A549 (cell line): ENCODE measurements around the gene CNTF. TPM values are rescaled to one million over a fixed set of nuclear protein-coding genes. Genes with fewer than 3 reads are reported as not detected.

Source experiments
- ATAC-seq, 2 experiments: fragments of 200-7000 bp in 1 of 2; fragments of >200 bp in 1 of 2; cut with Nextera tagmentation in 1 of 2; cut with Tn5 transposase in 1 of 2; 3 replicates each; pipeline versions ENCODE4 v1.8.0 to v1.9.1; 2018 to 2020; ENCODE audit warnings: mild to moderate bottlenecking in 1 of 2, moderate library complexity in 1 of 2
- CTCF ChIA-PET: fragments of 300-600 bp; sonication (Branson Sonifier 250); formaldehyde crosslinking; extraction: SDS; loops from one replicate; lab custom pipeline; 2021; ENCODE audit warnings: antibody characterized with exemption, inconsistent platforms; lab: Yijun Ruan, JAX
- POLR2A ChIA-PET: fragments of 350-600 bp; formaldehyde crosslinking; extraction: SDS; loops from one replicate; lab custom pipeline; 2021; ENCODE audit warnings: antibody characterized with exemption, inconsistent platforms; lab: Yijun Ruan, JAX
- DNase-seq, 2 experiments: peaks; one replicate each; pipeline versions ENCODE4 v3.0.0 to v3.0.0-alpha.2; 2011 to 2016; ENCODE audit warnings: low read depth in 1 of 2, low spot score in 1 of 2
- FAIRE-seq: peaks from 2 replicates; lab custom pipeline; 2011; peaks lifted over from hg19 to GRCh38; lab: Jason Lieb, UNC
- H3K27ac ChIP-seq, 2 experiments: fragments of >200 bp; sonication (Bioruptor Twin); formaldehyde crosslinking; 3 replicates each; pipeline ENCODE4 v1.5.1; 2016 to 2017
- H3K4me1 ChIP-seq: fragments of >200 bp; sonication (Bioruptor Twin); formaldehyde crosslinking; 3 replicates; pipeline ENCODE4 v1.6.1; 2016
- H3K4me2 ChIP-seq: fragments of >200 bp; sonication (Bioruptor Twin); formaldehyde crosslinking; 3 replicates; pipeline ENCODE4 v1.6.1; 2016
- H3K4me3 ChIP-seq: fragments of >200 bp; sonication (Bioruptor Twin); formaldehyde crosslinking; 3 replicates; pipeline ENCODE4 v1.5.1; 2016
- H3K9me3 ChIP-seq: fragments of >200 bp; sonication (Bioruptor Twin); formaldehyde crosslinking; 3 replicates; pipeline ENCODE4 v1.6.1; 2016
- CBX8 ChIP-seq: fragments of 200-600 bp; sonication (generic); IDR thresholded peaks from 2 replicates; pipeline ENCODE4 v1.6.1; 2016
- CEBPB ChIP-seq, 2 experiments: fragments of >200 bp in 1 of 2; sonication (Bioruptor Twin) in 1 of 2; formaldehyde crosslinking in 1 of 2; IDR thresholded peaks; 2 replicates each; pipeline ENCODE4 v1.6.1; 2012 to 2016
- CHD2 ChIP-seq: fragments of 150-350 bp; IDR thresholded peaks from 2 replicates; pipeline ENCODE4 v1.6.1; 2014; ENCODE audit warnings: low read length; ENCODE audit not compliant: partially characterized antibody
- EP300 ChIP-seq, 2 experiments: fragments of >200 bp; sonication (Bioruptor Twin); formaldehyde crosslinking; IDR thresholded peaks; 2 replicates in 1 of 2; 3 replicates in 1 of 2; pipeline ENCODE4 v1.6.1; 2016 to 2017
- ESRRA ChIP-seq: fragments of 150-350 bp; IDR thresholded peaks from 2 replicates; pipeline ENCODE4 v1.6.1; 2014; ENCODE audit warnings: mild to moderate bottlenecking, low read length, borderline replicate concordance
- FOSL2 ChIP-seq, 2 experiments: fragments of 450-650 bp in 1 of 2; fragments of >200 bp in 1 of 2; sonication (Bioruptor Twin) in 1 of 2; formaldehyde crosslinking; IDR thresholded peaks; 2 replicates each; pipeline versions ENCODE4 v1.5.0 to v1.6.1; 2016 to 2020; ENCODE audit warnings: mild to moderate bottlenecking in 1 of 2, moderate library complexity in 1 of 2
- GATA3 ChIP-seq: IDR thresholded peaks from 2 replicates; pipeline ENCODE4 v1.6.1; 2012; ENCODE audit warnings: borderline replicate concordance
- HOXA7 ChIP-seq: fragments of 250-450 bp; sonication (Bioruptor Pico); IDR thresholded peaks from 2 replicates; pipeline ENCODE4 v1.5.0; 2020; ENCODE audit warnings: mild to moderate bottlenecking, moderate library complexity
- JUN ChIP-seq, 2 experiments: fragments of >200 bp; sonication (Bioruptor Twin); formaldehyde crosslinking; IDR thresholded peaks; 2 replicates in 1 of 2; 3 replicates in 1 of 2; pipeline ENCODE4 v1.6.1; 2016 to 2017
- KDM1A ChIP-seq: fragments of 200-600 bp; sonication (generic); IDR thresholded peaks from 2 replicates; pipeline ENCODE4 v1.6.1; 2016; ENCODE audit warnings: low read depth, mild to moderate bottlenecking
- MAFK ChIP-seq: fragments of 450-650 bp; IDR thresholded peaks from 2 replicates; pipeline ENCODE4 v1.6.1; 2014; ENCODE audit not compliant: partially characterized antibody
- MYC ChIP-seq: IDR thresholded peaks from 2 replicates; pipeline ENCODE4 v1.6.1; 2012; ENCODE audit warnings: mild to moderate bottlenecking, inconsistent platforms, low read length, improper control_type of control experiment, borderline replicate concordance
- NPAS2 ChIP-seq: fragments of 250-450 bp; sonication (Bioruptor Pico); IDR thresholded peaks from 2 replicates; pipeline ENCODE4 v1.8.0; 2022; ENCODE audit warnings: mild to moderate bottlenecking, moderate library complexity, borderline replicate concordance
- POLR2AphosphoS2 ChIP-seq: conservative IDR thresholded peaks from 2 replicates; pipeline ENCODE4 v1.6.1; 2012; ENCODE audit warnings: low read length, improper control_type of control experiment, inconsistent platforms
- RAD21 ChIP-seq, 2 experiments: fragments of >200 bp in 1 of 2; sonication (Bioruptor Twin) in 1 of 2; formaldehyde crosslinking in 1 of 2; IDR thresholded peaks in 1 of 2; conservative IDR thresholded peaks in 1 of 2; 2 replicates in 1 of 2; 3 replicates in 1 of 2; pipeline ENCODE4 v1.6.1; 2012 to 2018; ENCODE audit warnings: inconsistent platforms in 1 of 2
- RARB ChIP-seq: fragments of 250-450 bp; sonication (Bioruptor Pico); IDR thresholded peaks from 2 replicates; pipeline ENCODE4 v1.8.0; 2021; ENCODE audit warnings: mild to moderate bottlenecking, moderate library complexity
- RFX5 ChIP-seq: fragments of 450-650 bp; IDR thresholded peaks from 2 replicates; pipeline ENCODE4 v1.7.1; 2014; ENCODE audit warnings: antibody characterized with exemption, mild to moderate bottlenecking, moderate library complexity
- RNF2 ChIP-seq: fragments of 200-600 bp; sonication (generic); IDR thresholded peaks from 2 replicates; pipeline ENCODE4 v1.6.1; 2016; ENCODE audit warnings: low read depth, mild to moderate bottlenecking, antibody characterized with exemption, moderate library complexity, borderline replicate concordance
- SREBF2 ChIP-seq: fragments of 450-650 bp; IDR thresholded peaks from 2 replicates; pipeline ENCODE4 v1.6.1; 2014; ENCODE audit warnings: mild to moderate bottlenecking, moderate library complexity
- TP53 ChIP-seq: fragments of 250-450 bp; sonication (Bioruptor Pico); IDR thresholded peaks from 2 replicates; pipeline ENCODE4 v1.5.0; 2021; ENCODE audit warnings: mild to moderate bottlenecking, moderate library complexity
- ZFP36 ChIP-seq: fragments of 450-650 bp; IDR thresholded peaks from 2 replicates; pipeline ENCODE4 v1.6.1; 2014; ENCODE audit warnings: borderline replicate concordance; ENCODE audit not compliant: partially characterized antibody
- ZNF302 ChIP-seq: fragments of 250-450 bp; sonication (Bioruptor Pico); IDR thresholded peaks from 2 replicates; pipeline ENCODE4 v1.9.0; 2021; ENCODE audit warnings: inconsistent platforms, mild to moderate bottlenecking, moderate library complexity
- ZSCAN20 ChIP-seq: fragments of 250-450 bp; sonication (Bioruptor Pico); IDR thresholded peaks from 2 replicates; pipeline ENCODE4 v1.8.0; 2022; ENCODE audit warnings: mild to moderate bottlenecking, moderate library complexity
- WGBS: methylation state at CpG from one replicate; pipeline ENCODE4 v1.1.6; 2017; ENCODE audit errors: missing lambda C conversion rate; 5-methylcytosine and 5-hydroxymethylcytosine counted together
- polyA plus RNA-seq, 4 experiments: library from polyadenylated mRNA; depleted of rRNA in 3 of 4; stranded (reverse); fragments of >200 nt; fragmentation: RNase III in 1 of 4; extraction: RNeasy Plus Mini Kit Qiagen cat#74134 plus additional on column Dnase treatment in 1 of 4; gene quantifications; 2 replicates in 3 of 4; 3 replicates in 1 of 4; pipeline ENCODE4 v1.2.3, GENCODE V29; 2011 to 2017
- TF ChIP-seq, protein P1 (sequence below): fragments of >200 bp; sonication (Bioruptor Twin); formaldehyde crosslinking; IDR thresholded peaks from 3 replicates; pipeline ENCODE4 v1.5.1; 2016
- TF ChIP-seq, protein P2 (sequence below): fragments of >200 bp; sonication (Bioruptor Twin); formaldehyde crosslinking; IDR thresholded peaks from 3 replicates; pipeline ENCODE4 v1.6.1; 2016
- TF ChIP-seq, protein P3 (sequence below): IDR thresholded peaks from 2 replicates; pipeline ENCODE4 v1.6.1; 2012; ENCODE audit warnings: low read depth, borderline replicate concordance

CNTF gene
- polyA plus RNA-seq, 2 of the 4 experiments (the other 2 are of a cell fraction): 1.3 TPM

DNA sequence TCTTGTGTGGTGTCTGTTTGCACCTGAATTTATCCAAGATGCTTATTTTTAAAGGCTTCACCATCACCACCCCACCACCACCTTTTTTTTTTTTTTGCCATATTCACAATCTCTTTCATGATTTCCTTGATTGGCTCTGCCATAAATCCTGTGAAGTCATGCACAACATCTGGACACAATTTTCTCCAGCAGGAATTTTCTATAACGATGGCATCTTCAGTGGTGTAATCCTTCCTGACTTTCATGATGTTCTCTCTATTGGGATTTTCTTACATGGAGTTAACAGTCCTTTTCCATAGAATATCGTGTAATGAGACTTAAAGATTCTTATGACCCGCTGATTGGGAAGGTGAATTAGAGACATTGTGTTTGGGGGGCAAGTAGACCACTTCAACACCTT is 25.8 kb upstream of the CNTF start:
- Histone ChIP-seq H3K4me2 (no peak overlapping the region), H3K27ac (no peak overlapping the region), H3K4me3 (no peak overlapping the region), H3K9me3 (no peaks in the 10 kb centered on the region), H3K4me1 (peaks cover 13% of the 10 kb centered on the region; the same call in 2 of the 3 replicates)
- FAIRE-seq (no peak), ATAC-seq (no peak), DNase-seq (no peak)
- ChIA-PET CTCF (no interaction called here), POLR2A (no interaction called here)
- TF ChIP-seq ZFP36 (no peak), RNF2 (no peak), RAD21 (conservative IDR thresholded peaks at IDR 0.05 in 1 of 2, IDR thresholded peaks at IDR 0.05 in 1 of 2) (no peak), HOXA7 (CRISPR knock-in tag) (no peak), CBX8 (no peak), RFX5 (no peak), NPAS2 (CRISPR knock-in tag) (no peak), ZSCAN20 (CRISPR knock-in tag) (no peak), ZNF302 (CRISPR knock-in tag) (no peak)
- 95% methylated on average over 3 of the region's 3 CpGs for WGBS

DNA sequence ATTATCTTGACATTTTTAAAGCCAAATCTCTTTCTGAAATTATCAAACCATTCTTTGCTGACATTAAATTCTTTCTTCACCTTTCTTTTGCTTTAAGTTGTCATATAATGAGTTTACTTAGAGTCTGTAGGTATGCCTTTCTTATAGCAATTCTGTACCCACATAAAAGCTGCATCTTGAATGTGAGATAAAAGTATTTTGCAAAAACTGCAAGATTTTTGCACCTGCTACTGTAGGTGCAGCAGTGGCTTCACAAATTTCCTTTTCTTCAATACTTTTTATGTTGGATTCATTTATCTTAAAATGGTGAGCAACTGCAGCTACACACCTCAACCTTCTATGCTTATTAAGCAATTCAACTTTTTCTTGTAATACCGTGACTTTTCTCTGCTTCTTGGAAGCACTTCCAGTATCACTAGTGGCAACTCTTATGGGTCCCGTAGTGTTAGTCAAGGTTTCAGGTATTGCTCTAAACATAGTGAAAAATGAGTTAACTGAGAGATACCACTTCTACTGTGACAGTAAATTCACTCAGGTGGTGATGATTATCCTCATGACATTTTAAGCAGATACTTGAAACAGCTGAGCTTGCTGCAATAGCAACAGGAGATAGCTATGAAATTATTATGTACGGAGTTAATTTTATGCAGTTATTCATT is 24.9 kb upstream of the CNTF start:
- POLR2A ChIA-PET: no interaction called here
- TF ChIP-seq, protein P1, sequence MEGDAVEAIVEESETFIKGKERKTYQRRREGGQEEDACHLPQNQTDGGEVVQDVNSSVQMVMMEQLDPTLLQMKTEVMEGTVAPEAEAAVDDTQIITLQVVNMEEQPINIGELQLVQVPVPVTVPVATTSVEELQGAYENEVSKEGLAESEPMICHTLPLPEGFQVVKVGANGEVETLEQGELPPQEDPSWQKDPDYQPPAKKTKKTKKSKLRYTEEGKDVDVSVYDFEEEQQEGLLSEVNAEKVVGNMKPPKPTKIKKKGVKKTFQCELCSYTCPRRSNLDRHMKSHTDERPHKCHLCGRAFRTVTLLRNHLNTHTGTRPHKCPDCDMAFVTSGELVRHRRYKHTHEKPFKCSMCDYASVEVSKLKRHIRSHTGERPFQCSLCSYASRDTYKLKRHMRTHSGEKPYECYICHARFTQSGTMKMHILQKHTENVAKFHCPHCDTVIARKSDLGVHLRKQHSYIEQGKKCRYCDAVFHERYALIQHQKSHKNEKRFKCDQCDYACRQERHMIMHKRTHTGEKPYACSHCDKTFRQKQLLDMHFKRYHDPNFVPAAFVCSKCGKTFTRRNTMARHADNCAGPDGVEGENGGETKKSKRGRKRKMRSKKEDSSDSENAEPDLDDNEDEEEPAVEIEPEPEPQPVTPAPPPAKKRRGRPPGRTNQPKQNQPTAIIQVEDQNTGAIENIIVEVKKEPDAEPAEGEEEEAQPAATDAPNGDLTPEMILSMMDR: no peak
- TF ChIP-seq FOSL2 (IDR thresholded peaks at IDR 0.05): no peak
- TF ChIP-seq FOSL2 (CRISPR knock-in tag; IDR thresholded peaks at IDR 0.05): no peak
- TF ChIP-seq RARB: no peak
- no peak for TF ChIP-seq CHD2
- TF ChIP-seq, protein P2, sequence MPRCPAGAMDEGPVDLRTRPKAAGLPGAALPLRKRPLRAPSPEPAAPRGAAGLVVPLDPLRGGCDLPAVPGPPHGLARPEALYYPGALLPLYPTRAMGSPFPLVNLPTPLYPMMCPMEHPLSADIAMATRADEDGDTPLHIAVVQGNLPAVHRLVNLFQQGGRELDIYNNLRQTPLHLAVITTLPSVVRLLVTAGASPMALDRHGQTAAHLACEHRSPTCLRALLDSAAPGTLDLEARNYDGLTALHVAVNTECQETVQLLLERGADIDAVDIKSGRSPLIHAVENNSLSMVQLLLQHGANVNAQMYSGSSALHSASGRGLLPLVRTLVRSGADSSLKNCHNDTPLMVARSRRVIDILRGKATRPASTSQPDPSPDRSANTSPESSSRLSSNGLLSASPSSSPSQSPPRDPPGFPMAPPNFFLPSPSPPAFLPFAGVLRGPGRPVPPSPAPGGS: no peak
- TF ChIP-seq RNF2: no peak
- TF ChIP-seq, protein P3, sequence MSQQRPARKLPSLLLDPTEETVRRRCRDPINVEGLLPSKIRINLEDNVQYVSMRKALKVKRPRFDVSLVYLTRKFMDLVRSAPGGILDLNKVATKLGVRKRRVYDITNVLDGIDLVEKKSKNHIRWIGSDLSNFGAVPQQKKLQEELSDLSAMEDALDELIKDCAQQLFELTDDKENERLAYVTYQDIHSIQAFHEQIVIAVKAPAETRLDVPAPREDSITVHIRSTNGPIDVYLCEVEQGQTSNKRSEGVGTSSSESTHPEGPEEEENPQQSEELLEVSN: no peak
- TF ChIP-seq TP53 (CRISPR knock-in tag): no peak
- TF ChIP-seq ESRRA: no peak
- TF ChIP-seq HOXA7 (CRISPR knock-in tag): no peak
- no peak for TF ChIP-seq SREBF2
- CTCF ChIA-PET: interaction anchor here (1.4 kb wide), 1 partner anchor 18 kb away, joined by 9 read pairs; the partner anchor contains the start of gene ZFP91
- FAIRE-seq: no peak
- Histone ChIP-seq H3K4me1 (peaks cover 13% of the 10 kb centered on the region; the same call in 2 of the 3 replicates), H3K27ac (no peak overlapping the region), H3K4me2 (no peak overlapping the region), H3K4me3 (no peak overlapping the region), H3K9me3 (no peaks in the 10 kb centered on the region)
- DNase-seq: no peak
- WGBS: 90% methylated on average over 3 of the region's 3 CpGs
- no peak for ATAC-seq

DNA sequence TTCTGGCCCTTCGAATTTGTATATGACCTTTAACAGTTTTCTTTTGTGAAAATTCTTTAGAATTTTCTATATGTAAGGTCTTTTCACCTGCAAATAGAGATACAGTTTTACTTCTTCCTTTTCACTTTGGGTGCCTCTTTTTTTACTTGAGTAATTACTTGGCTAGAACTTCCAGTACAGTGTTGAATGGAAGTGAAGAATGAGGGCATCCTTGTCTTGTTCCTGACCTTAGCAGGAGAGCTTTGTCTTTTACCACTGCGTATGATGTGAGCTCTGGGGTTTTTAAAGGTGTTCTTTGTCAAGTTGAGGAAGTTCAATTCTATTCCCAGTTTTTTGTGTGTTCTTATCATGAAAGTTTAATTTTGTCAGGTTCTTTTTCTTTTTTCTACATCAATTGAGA is 22.0 kb upstream of the CNTF start:
- no peak for TF ChIP-seq SREBF2
- TF ChIP-seq EP300 (IDR thresholded peaks at IDR 0.05): no peak
- TF ChIP-seq GATA3: no peak
- no peak for TF ChIP-seq KDM1A
- TF ChIP-seq RAD21 (conservative IDR thresholded peaks at IDR 0.05 in 1 of 2, IDR thresholded peaks at IDR 0.05 in 1 of 2): no peak
- no peak for TF ChIP-seq MAFK
- no peak for TF ChIP-seq JUN (IDR thresholded peaks at IDR 0.05)
- TF ChIP-seq CEBPB (IDR thresholded peaks at IDR 0.05): no peak
- no peak for TF ChIP-seq RNF2
- no peak for TF ChIP-seq TP53 (CRISPR knock-in tag)
- TF ChIP-seq MYC: no peak
- no peak for TF ChIP-seq POLR2AphosphoS2
- no peak for ATAC-seq
- ChIA-PET POLR2A (no interaction called here), CTCF (interaction anchor here (2.2 kb wide), 1 partner anchor 21 kb away, joined by 6 read pairs; the partner anchor contains the start of gene ZFP91)
- FAIRE-seq: no peak
- Histone ChIP-seq H3K4me3 (no peak overlapping the region), H3K4me2 (no peak overlapping the region), H3K27ac (no peak overlapping the region), H3K4me1 (peaks cover 5% of the 10 kb centered on the region; the same call in 2 of the 3 replicates), H3K9me3 (no peaks in the 10 kb centered on the region)
- DNase-seq: no peak
- WGBS: 90% methylated on average over 2 of the region's 2 CpGs
